Measurements from ENCODE around the gene TSPAN8. TPM values are rescaled to one million over a fixed set of nuclear protein-coding genes. Genes with fewer than 3 reads are reported as not detected.

TSPAN8 gene
- total RNA-seq, 1 donor from 2014 or later = not detected

GRCh38 chr12:71197460-71197859 lies 39.7 kb upstream of the TSPAN8 start:
- Mint-ChIP-seq H3K9me3 (peaks cover 2% of the 10 kb centered on the region), H3K27ac (no peak overlapping the region), H3K4me1 (peaks cover 3% of the 10 kb centered on the region), H3K4me3 (no peak overlapping the region), H3K36me3 (no peaks in the 10 kb centered on the region), H3K27me3 (ENCODE audit: insufficient read depth, low read depth) (peaks cover 3% of the 10 kb centered on the region)
- Histone ChIP-seq H3K36me3 (no peaks in the 10 kb centered on the region), H3K9ac (no peak overlapping the region), H3K27me3 (no peaks in the 10 kb centered on the region), H4K20me1 (ENCODE audit: low read depth) (no peaks in the 10 kb centered on the region), H3K4me1 (peaks cover 57% of the 10 kb centered on the region), H3K4me3 (no peak overlapping the region), H3K27ac (no peak overlapping the region), H2AFZ (replicated peaks) (no peak overlapping the region), H3K4me2 (no peak overlapping the region), H3F3A (ENCODE audit: low read depth) (peaks cover 19% of the 10 kb centered on the region), H3K9me3 (ENCODE audit: low read depth) (no peaks in the 10 kb centered on the region), H3K79me2 (ENCODE audit: low read depth) (no peaks in the 10 kb centered on the region)
- DNase-seq (ENCODE audit: low spot score) = no peak
- TF ChIP-seq EZH2 (IDR thresholded peaks at IDR 0.05) (no peak), EZH2phosphoT487 (IDR thresholded peaks at IDR 0.05) (no peak)
- TF ChIP-seq, protein P1, sequence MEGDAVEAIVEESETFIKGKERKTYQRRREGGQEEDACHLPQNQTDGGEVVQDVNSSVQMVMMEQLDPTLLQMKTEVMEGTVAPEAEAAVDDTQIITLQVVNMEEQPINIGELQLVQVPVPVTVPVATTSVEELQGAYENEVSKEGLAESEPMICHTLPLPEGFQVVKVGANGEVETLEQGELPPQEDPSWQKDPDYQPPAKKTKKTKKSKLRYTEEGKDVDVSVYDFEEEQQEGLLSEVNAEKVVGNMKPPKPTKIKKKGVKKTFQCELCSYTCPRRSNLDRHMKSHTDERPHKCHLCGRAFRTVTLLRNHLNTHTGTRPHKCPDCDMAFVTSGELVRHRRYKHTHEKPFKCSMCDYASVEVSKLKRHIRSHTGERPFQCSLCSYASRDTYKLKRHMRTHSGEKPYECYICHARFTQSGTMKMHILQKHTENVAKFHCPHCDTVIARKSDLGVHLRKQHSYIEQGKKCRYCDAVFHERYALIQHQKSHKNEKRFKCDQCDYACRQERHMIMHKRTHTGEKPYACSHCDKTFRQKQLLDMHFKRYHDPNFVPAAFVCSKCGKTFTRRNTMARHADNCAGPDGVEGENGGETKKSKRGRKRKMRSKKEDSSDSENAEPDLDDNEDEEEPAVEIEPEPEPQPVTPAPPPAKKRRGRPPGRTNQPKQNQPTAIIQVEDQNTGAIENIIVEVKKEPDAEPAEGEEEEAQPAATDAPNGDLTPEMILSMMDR (IDR thresholded peaks at IDR 0.05) = no peak

DNA sequence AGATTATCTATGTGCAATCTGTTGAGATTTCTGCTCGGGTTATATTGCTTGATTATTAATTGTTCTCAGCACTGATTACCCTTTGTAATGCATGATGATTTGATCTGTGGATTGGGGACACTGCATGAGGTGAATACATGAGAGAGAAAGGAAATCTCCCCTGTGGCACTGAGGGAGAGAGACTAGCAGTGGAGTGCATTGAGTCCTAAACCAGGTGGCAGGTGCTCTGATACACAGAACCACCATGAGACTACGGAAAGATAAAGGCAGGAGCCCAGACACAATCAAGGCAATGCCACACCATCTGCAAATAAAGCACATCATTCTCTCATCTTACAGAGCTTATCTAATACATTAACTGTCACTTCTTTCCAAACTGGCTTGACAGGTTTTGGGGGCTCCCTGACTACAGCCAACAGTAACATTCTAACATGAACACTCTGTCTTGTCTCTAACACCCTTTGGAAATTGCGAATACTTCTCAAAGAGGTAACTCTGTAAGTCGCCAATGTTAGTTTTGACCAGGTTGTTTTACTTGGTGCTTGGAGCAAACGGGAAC lies 37.6 kb upstream of the TSPAN8 start:
- Mint-ChIP-seq H3K9me3 (no peaks in the 10 kb centered on the region), H3K36me3 (no peaks in the 10 kb centered on the region), H3K27ac (no peak overlapping the region), H3K27me3 (ENCODE audit: insufficient read depth, low read depth) (peaks cover 3% of the 10 kb centered on the region), H3K4me3 (no peak overlapping the region), H3K4me1 (peaks cover 3% of the 10 kb centered on the region)
- H3K9ac ChIP-seq = no peak overlapping the region
- H2AFZ ChIP-seq (replicated peaks) = peak overlapping the region; percentile 63
- DNase-seq (ENCODE audit: low spot score) = no peak
- no peaks in the 10 kb centered on the region for H3K9me3 ChIP-seq (ENCODE audit: low read depth)
- H3K79me2 ChIP-seq (ENCODE audit: low read depth) = no peaks in the 10 kb centered on the region
- no peak overlapping the region for H3K27ac ChIP-seq
- H3K27me3 ChIP-seq = no peaks in the 10 kb centered on the region
- no peak overlapping the region for H3K4me3 ChIP-seq
- H4K20me1 ChIP-seq (ENCODE audit: low read depth) = no peaks in the 10 kb centered on the region
- no peaks in the 10 kb centered on the region for H3K36me3 ChIP-seq
- H3K4me1 ChIP-seq = peaks cover 42% of the 10 kb centered on the region
- H3K4me2 ChIP-seq = no peak overlapping the region
- peaks cover 12% of the 10 kb centered on the region for H3F3A ChIP-seq (ENCODE audit: low read depth)
- TF ChIP-seq EZH2 (IDR thresholded peaks at IDR 0.05) (no peak), EZH2phosphoT487 (IDR thresholded peaks at IDR 0.05) (no peak)
- TF ChIP-seq, protein P1 (IDR thresholded peaks at IDR 0.05) = no peak

DNA sequence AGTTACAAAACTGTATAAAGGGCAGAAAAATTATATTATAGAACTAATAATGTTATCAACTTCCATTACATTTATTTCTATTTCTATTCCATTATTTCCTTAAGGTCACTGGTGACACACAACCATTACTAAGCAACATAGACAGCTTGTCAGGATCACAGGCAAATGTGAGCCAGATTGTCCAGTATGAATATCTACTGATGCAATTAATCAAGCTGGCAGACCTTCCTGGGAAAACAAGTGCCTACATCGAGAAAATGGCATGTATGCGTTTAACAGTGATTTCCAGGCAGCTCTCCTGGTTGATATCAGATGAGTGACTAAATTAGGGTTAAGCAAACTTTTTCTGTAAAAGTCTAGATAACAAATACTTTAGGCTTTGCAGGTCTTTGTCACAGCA lies 36.9 kb upstream of the TSPAN8 start:
- Mint-ChIP-seq H3K4me1 (peaks cover 3% of the 10 kb centered on the region), H3K36me3 (no peaks in the 10 kb centered on the region), H3K9me3 (no peaks in the 10 kb centered on the region), H3K27me3 (ENCODE audit: insufficient read depth, low read depth) (peaks cover 3% of the 10 kb centered on the region), H3K27ac (no peak overlapping the region), H3K4me3 (no peak overlapping the region)
- Histone ChIP-seq H3K4me3 (no peak overlapping the region), H3F3A (ENCODE audit: low read depth) (peaks cover 8% of the 10 kb centered on the region), H3K27me3 (no peaks in the 10 kb centered on the region), H3K4me1 (peaks cover 34% of the 10 kb centered on the region), H3K36me3 (no peaks in the 10 kb centered on the region), H3K79me2 (ENCODE audit: low read depth) (no peaks in the 10 kb centered on the region), H2AFZ (replicated peaks) (no peak overlapping the region), H3K9me3 (ENCODE audit: low read depth) (no peaks in the 10 kb centered on the region), H4K20me1 (ENCODE audit: low read depth) (no peaks in the 10 kb centered on the region), H3K9ac (no peak overlapping the region), H3K4me2 (no peak overlapping the region), H3K27ac (no peak overlapping the region)
- no peak for DNase-seq (ENCODE audit: low spot score)
- TF ChIP-seq, protein P1 (IDR thresholded peaks at IDR 0.05) = no peak
- TF ChIP-seq EZH2phosphoT487 (IDR thresholded peaks at IDR 0.05) (no peak), EZH2 (IDR thresholded peaks at IDR 0.05) (no peak)
